GM18909 (cell line): Measurements from ENCODE around the gene AGBL4.
"Not testable (repeated sequence)": the region's sequence is repeated elsewhere in the genome, so short reads cannot be mapped to it uniquely, and the experiment has no call there.

Source experiments
- ATAC-seq: cut with Tn5 transposase; IDR thresholded peaks from one replicate; pipeline ENCODE4 v1.9.1; 2021; ENCODE audit warnings: mild to moderate bottlenecking; ENCODE audit not compliant: unreplicated experiment, poor library complexity

Gene AGBL4

DNA sequence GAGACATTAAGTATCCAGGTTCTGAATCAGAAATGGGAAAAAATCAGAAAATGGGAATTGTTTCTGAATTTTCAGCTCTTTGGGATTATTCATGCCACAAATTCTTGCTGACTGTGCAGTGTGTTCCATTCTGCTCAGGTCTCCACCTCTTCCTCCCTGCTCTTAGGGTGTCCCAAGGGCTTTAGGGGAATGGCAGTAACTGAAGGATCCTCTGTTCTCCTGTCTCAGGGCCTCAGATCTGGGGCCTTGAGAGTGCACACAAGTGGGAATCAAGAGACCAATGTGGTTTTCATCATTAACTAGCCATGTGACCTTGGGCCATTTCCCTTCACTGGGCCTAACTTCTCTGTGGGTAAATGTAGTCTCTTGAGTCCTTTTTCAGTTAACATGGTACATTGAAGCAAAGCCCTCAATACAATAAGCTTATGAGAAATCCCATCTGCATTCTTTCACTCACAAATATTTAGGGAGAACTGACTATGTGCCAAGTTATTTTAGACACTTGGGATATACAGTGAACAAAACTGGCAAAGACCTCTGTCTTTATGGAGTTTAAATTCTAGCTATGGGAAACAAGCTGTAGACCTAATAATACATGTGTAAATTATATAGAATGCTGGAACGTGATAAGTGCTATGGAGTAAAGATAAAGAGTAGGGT lies 1476.1 kb downstream of the AGBL4 start:
- ATAC-seq, result no peak

DNA sequence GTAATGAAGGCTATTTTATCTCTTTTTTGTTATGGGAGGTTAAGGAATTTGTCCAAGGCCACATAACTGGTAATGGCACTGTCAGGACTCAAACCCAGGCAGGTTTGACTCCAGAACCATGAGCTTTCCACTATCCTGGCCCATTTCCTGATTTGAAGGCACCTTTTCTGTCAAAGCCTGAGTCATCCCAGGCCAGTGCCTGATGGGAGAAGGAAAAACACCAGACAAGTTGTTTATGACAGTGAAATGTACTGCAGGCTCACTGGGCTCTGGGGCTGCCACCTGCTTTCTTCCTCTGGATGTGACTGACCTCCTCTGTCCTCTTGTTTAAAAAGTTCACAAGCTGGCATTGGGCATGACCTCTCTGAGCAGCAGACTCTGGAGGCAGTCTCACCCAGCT lies 1479.9 kb downstream of the AGBL4 start:
- ATAC-seq, result no peak

DNA sequence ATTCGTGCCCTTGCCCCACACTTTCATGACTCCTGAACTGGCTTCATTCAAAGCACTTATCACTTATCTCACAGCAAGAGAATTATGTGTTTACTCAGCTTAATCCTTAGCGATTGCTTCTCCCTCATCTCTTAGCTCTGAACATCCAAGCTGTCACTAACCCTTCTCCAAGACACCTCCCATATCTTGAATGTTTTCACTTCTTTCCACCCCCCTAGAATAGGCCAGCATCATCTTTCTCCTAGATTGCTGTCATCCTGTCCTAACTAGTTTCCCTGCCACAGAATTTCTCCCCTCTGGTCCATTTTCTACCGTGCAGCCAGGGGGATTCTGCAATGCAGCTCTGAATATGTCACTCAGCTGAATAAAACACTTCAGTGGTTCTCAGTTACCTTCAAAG lies 1483.2 kb downstream of the AGBL4 start:
- no peak for ATAC-seq

DNA sequence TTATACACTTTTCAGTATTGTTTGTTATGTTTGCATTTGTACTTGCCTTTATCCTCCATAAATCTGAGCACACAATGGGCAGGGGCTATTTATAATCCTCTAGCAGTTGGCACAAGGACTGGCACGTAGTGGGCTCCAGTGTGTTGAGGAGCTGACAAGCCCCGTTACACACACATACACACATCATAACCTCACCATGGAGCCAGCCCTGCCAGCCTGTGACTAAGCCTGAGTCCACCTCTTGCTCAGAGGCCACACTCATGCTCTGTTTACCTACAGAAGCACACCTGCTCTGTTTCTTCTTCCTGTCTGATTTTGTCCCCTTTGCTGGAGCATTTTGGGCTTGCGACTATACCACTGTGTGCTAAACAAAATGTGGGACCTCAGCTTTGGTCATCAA lies 1487.3 kb downstream of the AGBL4 start:
- no peak for ATAC-seq

DNA sequence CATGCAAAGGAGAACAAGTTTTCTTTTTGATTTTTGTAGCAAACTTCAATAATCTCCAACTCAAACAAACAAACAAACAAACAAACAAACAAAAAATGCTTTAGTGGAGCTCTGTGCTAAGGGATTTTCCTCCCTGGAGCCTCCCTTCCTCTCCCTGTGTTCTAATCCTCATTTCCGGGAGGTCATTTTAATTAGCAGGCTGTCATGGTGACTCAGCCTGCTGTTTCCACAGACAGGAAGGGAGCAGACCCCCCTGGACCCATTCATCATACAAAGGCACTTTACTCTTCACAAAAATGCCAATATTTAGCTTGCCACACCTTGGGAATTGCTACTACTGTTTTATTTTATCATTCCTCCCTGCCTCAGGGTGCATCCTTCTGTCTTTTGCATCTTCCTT lies 1490.8 kb downstream of the AGBL4 start:
- no peak for ATAC-seq

DNA sequence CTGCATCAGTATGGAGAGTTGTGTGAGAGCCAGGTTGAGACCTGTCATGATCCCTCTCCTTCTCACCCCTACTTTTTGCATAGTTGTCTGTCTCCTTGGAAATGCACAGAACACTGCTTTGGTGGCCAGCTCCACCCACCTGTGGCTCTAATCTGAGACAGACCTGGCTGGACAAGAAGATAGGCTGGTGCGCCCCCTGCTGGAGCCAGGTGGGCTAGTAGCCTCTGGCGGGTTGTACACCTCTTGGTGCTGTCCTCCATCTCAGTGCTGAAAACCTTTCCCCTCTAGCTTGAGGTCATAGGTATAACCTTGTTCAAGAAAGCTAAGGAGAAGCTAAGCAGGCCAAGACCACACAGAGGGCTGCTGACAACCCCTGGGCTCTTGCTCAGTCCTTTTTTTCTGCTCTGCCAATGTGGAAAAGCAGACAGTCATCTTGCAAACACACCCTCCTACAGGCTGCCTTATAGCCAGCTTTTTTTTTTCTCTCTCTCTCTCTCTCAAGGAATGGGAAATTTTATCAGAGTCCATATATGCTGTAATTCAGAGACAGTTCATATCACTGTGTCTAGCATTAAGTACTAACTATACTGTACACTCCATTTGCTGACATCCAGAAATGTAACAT lies 1492.9 kb downstream of the AGBL4 start:
- peak; percentile 75 for ATAC-seq

DNA sequence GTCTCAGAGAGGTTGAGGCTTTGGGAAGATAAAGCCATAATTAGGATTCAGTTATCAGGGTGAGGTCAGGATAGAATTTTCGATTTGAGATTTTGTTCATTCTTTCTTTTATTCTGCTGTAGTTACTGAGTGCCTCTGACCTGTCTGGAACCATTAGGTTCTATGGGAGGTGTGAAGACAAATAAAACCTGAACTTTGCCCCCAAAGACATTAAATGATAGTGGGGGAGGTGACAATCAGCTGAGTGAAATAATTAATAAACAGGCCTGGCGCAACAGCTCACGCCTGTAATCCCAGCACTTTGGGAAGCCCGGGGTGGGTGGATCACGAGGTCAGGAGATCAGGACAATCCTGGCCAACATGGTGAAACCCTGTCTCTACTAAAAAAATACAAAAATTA lies 1496.7 kb downstream of the AGBL4 start:
- ATAC-seq, result no peak

DNA sequence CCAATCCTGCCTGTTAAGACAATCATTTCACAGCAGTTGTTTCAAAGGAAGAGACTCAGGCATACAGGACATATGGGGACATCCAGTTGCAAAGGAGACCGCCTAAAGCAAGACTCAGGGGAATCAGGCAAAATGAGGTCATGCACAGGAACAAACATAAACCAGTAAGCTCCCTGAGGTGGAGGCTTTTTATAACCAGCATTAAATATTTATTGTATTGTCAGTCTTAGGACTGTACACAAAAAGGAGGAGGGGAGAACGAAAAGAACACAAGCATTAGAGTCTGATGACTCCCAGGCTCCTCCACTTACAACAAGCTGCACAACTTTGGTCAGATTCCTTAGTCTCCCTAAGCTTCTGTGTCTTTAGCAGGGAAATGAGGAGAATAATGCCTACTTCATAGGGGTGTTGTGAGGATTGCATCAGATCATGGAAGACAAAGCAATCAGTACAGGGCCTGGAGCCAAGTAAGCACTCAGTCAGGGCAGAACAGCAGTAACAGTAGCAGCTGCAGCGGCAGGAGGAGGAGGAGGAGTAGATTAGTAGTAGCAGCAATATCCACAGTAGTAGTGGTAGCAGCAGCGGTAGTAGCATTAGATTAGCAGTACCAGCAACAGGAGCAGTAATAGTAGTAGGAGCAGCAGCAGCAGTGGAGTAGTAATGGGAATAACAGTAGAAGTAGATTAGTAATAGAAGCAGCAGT lies 1497.6 kb downstream of the AGBL4 start:
- no peak for ATAC-seq

DNA sequence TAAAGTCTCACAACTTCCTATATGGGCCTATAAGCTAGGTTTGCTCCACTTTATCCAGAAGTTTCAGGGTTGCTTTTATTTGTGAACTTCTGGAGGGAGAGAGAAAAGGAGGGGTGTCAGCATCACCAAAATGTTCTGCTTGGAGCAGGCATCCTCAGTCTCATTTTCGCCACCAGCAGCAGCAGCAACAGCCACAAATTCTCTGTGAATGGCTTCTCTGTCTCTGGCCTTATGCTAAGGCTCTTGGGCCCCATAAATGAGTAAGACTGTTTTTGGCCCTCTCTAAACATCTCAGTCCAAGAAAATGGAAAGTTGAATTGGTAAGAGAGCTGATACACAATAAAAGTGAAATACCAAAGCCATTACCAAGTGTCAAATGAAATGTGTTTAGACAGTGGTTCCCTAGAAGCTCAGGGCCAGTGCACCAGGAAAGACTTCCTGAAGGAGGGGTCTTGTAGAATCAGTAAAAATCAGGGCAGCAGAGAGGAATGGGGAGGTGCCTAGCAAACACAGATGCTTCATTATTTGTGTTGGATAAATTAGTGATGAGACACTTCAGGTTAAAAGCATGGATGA lies 1498.8 kb downstream of the AGBL4 start:
- ATAC-seq, result no peak

DNA sequence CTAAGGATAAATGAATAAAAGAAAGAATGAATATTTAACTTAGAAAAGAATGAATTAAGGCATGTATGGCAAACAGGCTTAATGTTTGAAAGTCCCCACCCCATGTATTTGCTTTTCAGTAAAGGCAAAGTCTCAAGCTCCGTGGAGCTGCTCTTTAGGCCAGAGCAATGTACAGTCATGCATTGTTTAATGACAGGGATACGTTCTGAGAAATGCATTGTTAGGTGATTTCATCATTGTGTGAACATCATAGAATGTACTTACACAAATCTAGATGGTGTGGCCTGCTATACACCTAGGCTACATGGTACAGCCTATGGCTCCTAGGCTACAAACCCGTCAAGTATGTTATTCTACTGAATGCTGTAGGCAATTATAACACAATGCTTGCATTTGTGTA lies 1500.2 kb downstream of the AGBL4 start:
- ATAC-seq, result no peak

DNA sequence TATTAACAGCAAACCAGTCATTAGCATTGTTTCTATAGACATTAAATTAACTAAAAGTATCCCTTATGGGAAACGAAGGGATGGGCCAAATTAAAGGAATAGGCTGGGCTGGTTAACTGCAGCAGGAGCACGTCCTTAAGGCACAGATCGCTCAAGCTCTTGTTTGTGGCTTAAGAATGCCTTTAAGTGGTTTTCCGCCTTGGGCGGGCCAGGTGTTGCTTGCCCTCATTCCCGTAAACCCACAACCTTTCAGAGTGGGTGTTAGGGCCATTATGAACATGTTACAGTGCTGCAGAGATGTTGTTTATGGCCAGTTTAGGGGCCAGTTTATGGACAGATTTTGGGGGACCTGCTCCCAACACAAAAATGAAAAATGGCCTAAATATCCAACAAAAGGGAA lies 1503.9 kb downstream of the AGBL4 start:
- not testable (repeated sequence) for ATAC-seq

DNA sequence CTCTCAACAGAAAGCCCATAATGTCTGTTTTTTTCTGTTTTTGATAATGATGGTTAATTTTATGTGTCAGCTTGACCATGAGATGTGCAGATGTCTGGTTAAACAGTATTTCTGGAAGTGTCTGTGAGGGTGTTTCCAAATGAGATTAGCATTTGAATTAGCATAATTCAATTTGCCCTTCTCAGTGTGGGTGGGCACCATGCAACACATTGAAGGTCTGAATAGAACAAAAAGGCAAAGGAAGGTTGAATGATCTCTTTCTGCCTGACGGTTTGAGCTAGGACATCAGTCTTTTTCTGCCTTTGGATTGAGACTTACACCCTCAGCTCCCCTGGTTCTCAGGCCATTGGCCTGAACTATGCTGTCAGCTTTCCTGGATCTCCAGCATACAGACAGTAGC lies 1516.9 kb downstream of the AGBL4 start:
- no peak for ATAC-seq

DNA sequence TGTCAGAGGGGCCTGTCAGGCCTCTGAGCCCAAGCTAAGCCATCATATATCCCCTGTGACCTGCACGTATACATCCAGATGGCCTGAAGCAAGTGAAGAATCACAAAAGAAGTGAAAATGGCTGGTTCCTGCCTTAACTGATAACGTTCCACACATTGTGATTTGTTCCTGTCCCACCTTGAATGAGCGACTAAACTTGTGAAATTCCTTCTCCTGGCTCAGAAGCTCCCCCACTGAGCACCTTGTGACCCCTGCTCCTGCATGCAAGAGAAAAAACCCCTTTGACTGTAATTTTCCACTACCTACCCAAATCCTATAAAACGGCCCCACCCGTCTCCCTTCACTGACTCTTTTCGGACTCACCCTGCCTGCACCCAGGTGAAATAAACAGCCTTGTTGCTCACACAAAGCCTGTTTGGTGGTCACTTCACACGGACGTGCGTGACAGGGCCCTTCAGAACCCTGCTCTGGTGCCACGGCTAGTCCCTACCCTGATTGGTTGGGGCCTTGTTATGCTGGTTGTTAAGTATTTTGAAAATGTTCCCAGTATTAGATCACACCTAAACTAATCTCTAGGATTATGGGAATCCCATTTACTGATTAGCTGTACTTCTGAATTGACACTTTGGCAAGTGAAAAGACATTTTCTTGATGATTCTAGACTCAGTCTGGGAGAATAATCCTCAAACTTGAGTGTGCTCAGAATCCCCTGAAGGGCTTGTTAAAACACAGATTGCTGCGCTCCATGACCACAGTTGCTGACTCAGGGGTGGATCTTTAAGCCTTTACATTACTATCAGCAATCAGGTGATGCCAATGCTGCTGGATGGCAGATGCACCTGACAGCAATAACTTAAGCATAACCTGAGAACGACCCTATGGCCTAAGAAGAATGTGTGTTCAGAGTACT lies 1523.0 kb downstream of the AGBL4 start:
- no peak for ATAC-seq

DNA sequence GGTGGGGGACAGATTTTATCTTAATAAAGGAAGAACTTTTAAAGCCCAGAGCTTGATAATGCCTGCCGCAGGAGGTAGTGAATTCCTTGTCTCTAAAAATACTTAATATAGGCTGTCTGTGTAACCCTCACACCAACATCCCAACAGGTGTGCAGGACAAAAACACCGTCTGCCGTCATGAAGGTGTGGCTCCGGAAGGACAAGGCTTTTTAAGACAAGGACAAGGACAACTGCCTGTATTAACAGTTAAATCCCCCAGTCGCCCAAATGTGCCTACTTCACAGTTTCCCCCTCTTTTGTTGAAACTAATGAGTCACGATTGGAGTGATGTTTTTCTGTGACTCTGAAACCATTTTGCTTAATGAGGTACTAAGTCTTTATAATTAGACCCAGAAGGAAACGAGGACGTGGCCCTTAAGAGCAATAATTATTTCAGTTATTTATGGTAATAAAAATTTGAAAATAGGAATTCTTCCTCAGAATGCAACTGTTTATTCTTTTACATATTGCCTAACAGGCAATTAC lies 1524.5 kb downstream of the AGBL4 start:
- no peak for ATAC-seq

DNA sequence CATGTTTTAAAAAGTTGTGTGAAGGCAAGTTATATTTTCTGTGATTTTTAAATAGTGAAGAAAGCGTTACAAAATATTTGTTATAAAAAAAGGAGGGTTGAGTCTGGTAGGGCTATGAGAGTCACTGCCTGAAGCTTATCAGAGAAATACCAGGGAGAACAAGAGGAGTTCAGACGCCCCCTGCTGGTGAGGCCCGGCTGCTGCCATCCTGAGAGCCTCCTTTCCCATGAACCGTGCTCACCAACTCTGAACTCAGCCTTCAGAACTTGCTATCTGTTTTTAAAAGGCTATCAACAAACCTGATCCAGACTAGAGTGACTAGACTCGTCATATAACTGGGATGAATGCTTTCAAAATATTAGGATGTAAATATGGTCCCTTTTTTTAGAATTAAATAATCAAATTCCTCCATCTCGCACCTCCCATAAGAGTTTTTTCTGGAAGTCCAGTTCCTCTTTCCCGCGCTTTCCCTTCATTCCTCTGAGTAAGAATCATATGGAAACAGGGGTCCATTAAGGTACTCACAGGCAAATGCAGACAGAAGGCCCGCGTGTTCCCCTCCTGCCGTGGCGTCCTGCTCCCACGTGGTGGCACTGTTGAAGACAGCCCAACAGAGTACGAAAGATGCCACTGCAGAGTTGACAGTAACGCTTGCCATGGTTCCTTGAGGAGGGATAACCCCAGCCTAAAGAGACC lies 1525.5 kb downstream of the AGBL4 start:
- ATAC-seq, result peak; percentile 89

DNA sequence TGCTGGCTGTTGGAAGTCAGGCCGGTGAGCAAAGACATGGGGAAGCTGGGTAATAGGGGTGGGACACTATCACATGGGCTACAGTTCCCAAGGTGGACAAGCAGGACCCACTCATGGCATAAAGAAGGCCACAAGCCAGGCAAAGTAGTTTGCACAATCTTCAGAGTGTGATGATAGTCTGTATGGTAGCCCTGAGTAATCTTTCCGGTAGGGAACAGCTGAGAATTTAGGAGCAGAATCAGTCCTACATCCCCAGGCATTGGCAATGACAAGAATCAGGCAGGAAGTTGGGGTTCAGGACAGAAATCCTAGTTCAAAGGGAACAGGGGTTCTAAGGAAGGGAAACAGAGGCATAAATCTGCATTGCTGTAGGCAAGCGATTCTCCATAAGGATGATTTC lies 1527.8 kb downstream of the AGBL4 start:
- ATAC-seq, result no peak

DNA sequence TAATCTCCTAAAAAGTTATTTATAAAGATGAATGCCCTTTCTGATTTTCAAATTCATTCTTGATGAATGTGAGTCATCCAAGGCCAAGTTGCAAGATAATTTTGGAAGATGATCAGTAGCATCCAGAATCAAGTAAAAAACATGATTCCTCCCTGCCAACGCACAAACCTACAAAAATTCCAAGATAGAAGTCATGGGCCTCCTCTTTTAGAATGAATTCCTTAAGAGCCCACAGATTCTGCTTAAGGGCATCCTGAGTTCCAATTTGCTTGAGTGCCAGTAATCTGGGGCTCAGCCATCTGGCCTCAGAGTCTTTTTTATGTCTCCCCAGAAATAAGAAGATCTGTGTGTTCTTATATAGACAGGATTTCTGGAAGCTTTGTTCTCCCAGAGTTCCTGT lies 1528.6 kb downstream of the AGBL4 start:
- ATAC-seq, result no peak

DNA sequence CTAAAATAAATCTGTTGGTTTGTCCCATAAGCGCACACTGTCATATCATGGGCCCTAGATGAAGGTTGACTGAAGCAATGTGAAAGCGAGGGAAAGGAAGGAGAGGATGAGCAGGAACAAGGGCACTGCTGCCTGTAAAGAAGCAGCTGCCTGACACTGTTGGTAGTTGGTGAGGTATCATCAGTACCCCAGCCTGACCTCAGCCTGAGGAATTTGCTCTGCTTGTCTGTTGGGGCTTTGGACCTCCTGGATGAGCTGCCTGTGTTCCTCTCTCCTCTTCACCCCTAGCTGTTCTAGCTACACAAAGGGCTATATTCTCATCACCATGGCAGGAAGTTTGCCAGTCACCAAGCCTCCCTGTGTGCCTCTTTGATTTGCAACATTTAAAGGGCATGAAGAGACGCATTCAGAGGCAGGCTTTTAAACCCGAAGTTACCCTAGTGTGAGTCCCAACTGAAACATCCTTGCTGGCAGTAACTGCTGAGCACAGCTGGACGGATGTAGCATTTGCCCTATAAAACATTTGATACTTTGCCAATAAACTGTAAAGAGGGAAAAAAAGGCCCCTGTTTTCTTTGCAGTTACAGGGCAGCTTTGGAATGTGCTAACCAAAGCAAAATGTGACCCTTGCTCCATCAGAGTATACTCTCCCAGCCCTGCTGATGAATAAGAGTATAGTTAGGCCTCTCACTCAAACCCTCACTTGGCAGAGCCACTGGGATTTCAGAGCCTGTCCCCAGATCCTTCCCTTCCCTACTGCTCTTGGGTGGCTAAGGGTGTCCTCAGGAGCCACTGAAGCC lies 1529.6 kb downstream of the AGBL4 start:
- no peak for ATAC-seq

DNA sequence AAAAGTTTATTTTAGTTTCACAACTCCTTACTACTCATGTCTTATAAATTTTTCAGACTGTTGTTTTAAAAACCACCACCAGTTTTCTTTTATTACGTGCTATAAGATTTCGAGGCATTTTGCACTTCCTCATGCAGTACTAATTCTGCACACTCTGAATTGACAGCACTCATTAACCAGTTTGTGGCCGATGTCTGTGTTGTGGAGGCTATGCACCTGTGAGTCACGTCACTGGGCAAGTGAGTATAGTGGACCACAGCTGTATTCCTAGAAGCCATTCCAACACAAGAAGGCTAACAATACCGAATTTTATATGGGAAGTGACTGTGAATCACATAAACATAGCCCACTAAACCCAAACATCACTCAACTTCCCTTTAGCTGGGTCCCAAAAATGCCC lies 1530.7 kb downstream of the AGBL4 start:
- ATAC-seq, result no peak
